ENCODE measurements around the gene ANKRD50. TPM values are rescaled to one million over a fixed set of nuclear protein-coding genes. Genes with fewer than 3 reads are reported as not detected.
A peak's percentile ranks its signal among the peaks of the same experiment; 100 is the strongest.

ANKRD50 gene
- total and polyA plus RNA-seq, 9 of the 15 experiments (the other 6 are each of a cell fraction or from before 2014, with no cell fraction given), result 2.0 to 8.0 (median 6.2) TPM

DNA sequence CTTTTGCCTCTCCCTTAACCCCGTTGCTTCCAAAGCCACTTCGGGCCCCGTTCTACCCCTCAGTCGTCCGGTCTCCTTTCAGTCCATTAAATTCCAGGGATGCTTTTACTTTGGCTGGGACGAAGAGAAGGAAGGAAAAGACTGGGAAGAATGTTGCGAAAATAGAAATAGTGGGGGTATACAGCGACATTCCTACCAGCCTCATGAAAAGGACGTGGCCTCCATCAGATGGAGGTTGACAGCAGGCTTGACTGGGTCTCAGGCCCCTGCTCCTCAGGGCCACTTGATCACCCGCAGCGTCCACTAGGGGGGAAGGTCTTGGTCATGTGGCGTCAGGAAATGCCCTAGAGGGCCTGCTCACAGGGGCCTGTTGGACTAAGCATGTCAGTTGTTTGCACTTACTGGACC is 657 bp upstream of the ANKRD50 start (continued):
- TF ChIP-seq FOXJ3 (CRISPR knock-in tag; IDR thresholded peaks at IDR 0.05) (no peak), TBL1XR1 (IDR thresholded peaks at IDR 0.05; ENCODE audit: low read length in 2 of 2) (no peak), SP1 (CRISPR knock-in tag; IDR thresholded peaks at IDR 0.05) (peak; percentile 35; the same call in 1 of the 2 replicates), DACH1 (IDR thresholded peaks at IDR 0.05; ENCODE audit: partially characterized antibody) (no peak), POLR2B (IDR thresholded peaks at IDR 0.05; ENCODE audit: low read depth, partially characterized antibody) (peak; percentile 59), WHSC1 (IDR thresholded peaks at IDR 0.05; ENCODE audit: low read length) (no peak), KDM5B (IDR thresholded peaks at IDR 0.05; ENCODE audit: insufficient replicate concordance, low read depth, low read length) (peak; percentile 77), LCOR (CRISPR knock-in tag; IDR thresholded peaks at IDR 0.05) (peak; percentile 32; the same call in 1 of the 2 replicates), NFRKB (IDR thresholded peaks at IDR 0.05; ENCODE audit: low read depth) (peak; percentile 93; the same call in 1 of the 2 replicates), YY1 (IDR thresholded peaks at IDR 0.05; ENCODE audit: borderline replicate concordance in 1 of 3, control insufficient read depth in 1 of 3, extremely low read depth in 1 of 3, insufficient read depth in 3 of 3, insufficient read length in 1 of 3, insufficient replicate concordance in 2 of 3, low read depth in 1 of 3, low read length in 2 of 3) (peak in 2 of 3 experiments; percentile 25 to 63), PTBP1 (IDR thresholded peaks at IDR 0.05; ENCODE audit: low read depth, low read length) (no peak), NFIC (IDR thresholded peaks at IDR 0.05) (peak; percentile 2; the same call in 1 of the 2 replicates), HCFC1 (IDR thresholded peaks at IDR 0.05; ENCODE audit: low read depth, low read length) (peak; percentile 37; the same call in 1 of the 2 replicates), COPS2 (conservative IDR thresholded peaks at IDR 0.05) (no peak), PKNOX1 (IDR thresholded peaks at IDR 0.05) (peak; percentile 61), GTF2E2 (tag; IDR thresholded peaks at IDR 0.05) (no peak), ZBTB7A (IDR thresholded peaks at IDR 0.05; ENCODE audit: borderline replicate concordance, control insufficient read depth, low read depth, low read length) (peak; percentile 60; the same call in 1 of the 2 replicates), ARNT (IDR thresholded peaks at IDR 0.05) (peak in 1 of 2 experiments; percentile 75; a peak in 2 of 4 replicates), ADNP (tag; IDR thresholded peaks at IDR 0.05) (no peak), CBFB (CRISPR knock-in tag; IDR thresholded peaks at IDR 0.05) (no peak), NR0B1 (IDR thresholded peaks at IDR 0.05; ENCODE audit: partially characterized antibody) (no peak), MITF (IDR thresholded peaks at IDR 0.05) (peak; percentile 83), ID3 (CRISPR knock-in tag; IDR thresholded peaks at IDR 0.05) (no peak), ID3 (tag; IDR thresholded peaks at IDR 0.05) (0 out of 2 replicates have a peak, but pooled peaks have one; percentile 28)
- TF ChIP-seq, protein P1, sequence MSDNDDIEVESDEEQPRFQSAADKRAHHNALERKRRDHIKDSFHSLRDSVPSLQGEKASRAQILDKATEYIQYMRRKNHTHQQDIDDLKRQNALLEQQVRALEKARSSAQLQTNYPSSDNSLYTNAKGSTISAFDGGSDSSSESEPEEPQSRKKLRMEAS (CRISPR knock-in tag; IDR thresholded peaks at IDR 0.05), result peak; percentile 40
